Daoy (cell line): ENCODE results near the gene ANXA10. TPM values are rescaled to one million over a fixed set of nuclear protein-coding genes. Genes with fewer than 3 reads are reported as not detected.
"Not testable (repeated sequence)": the region's sequence is repeated elsewhere in the genome, so short reads cannot be mapped to it uniquely, and the experiment has no call there.

Experiments used
- DNase-seq: peaks from one replicate; pipeline ENCODE4 v3.0.0-alpha.2; 2015; ENCODE audit warnings: low read depth
- total RNA-seq: library from RNA; depleted of rRNA; stranded (reverse); fragments of >200 nt; shearing (Covaris generic); gene quantifications from 2 replicates; pipeline ENCODE4 v1.2.3, GENCODE V29; 2014; rRNA removed

Gene ANXA10
- 0.48 and 4.3 TPM in 2 replicates for total RNA-seq

GRCh38 chr4:168092176-168092712 lies at the start of gene ANXA10:
Gene ANXA10, plus strand, starts transcription at chr4:168092537. Its CDS starts 164 bp downstream, at chr4:168092701.
- DNase-seq: no peak

DNA sequence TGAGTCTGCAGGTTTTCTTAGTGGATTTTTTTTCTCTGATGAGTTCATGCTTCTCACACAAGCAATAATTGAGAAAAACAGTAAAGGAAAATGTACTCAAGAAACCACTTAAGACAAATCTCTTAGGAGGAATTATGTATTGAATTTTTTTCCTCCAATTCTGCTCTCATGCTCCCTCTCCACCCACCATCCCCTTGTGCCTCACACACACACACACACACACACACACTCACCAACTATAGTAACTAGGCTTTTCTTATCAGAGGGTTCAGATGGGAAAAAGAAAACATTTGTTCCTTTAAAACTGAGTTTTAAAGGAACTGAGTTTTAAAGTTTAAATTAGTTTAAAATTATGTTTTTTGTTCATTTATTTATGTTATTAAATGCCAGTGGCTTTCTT lies 47.0 kb upstream of the ANXA10 start:
- no peak for DNase-seq

- DNase-seq: no peak
These were observed 42.3 kb upstream of the ANXA10 start for GRCh38 chr4:168050002-168050401.

DNA sequence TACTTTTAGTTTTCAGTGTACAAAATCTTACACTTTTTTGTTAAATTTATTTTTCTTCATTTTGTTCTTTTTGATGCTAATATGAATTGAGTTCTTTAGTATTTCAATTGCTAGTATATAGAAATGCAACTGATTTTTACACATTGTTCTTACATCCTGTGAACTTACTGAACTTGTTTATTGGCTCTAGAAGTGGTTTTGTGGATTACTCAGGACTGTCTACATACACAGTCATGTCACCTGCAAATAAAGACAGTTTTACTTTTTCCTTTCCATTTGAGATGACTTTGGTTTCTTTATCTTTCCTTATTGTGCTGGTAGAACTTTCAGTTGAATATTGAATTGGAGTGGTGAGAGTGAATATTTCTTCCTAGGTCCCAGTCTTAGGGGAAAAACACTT lies 40.8 kb upstream of the ANXA10 start:
- no peak for DNase-seq

- DNase-seq: no peak
These were observed 34.9 kb upstream of the ANXA10 start for GRCh38 chr4:168057412-168057811.

- DNase-seq: no peak
These were observed 33.1 kb upstream of the ANXA10 start for GRCh38 chr4:168059251-168059650.

GRCh38 chr4:168063031-168063430 lies 29.3 kb upstream of the ANXA10 start:
- no peak for DNase-seq

- no peak for DNase-seq
These were observed 21.4 kb upstream of the ANXA10 start for GRCh38 chr4:168070903-168071302.

GRCh38 chr4:168071304-168071703 lies 21.0 kb upstream of the ANXA10 start:
- no peak for DNase-seq

DNA sequence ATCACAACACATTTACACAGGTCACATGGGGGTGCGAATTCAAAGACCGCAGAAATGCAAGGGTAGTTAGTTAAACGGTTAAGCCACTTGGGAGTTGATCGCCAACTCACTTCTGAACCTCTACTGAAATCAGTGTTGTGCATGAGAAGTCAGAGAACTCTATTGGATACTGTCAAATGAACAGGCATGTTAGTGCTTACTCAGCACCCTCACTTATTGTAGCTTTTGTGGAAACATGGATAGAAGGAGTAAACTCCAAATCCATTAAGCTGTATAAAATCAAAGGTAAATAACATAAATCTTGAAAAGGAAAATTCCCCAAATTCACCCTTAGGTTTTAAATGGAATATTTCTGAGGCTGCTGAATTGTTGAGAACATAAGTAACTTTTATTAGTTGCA lies 17.5 kb upstream of the ANXA10 start:
- no peak for DNase-seq

GRCh38 chr4:168076989-168077725 lies 15.2 kb upstream of the ANXA10 start:
- peak; percentile 38 for DNase-seq

GRCh38 chr4:168077726-168078239 lies 14.6 kb upstream of the ANXA10 start:
- no peak for DNase-seq

GRCh38 chr4:168082379-168082778 lies 10.0 kb upstream of the ANXA10 start:
- DNase-seq: no peak

GRCh38 chr4:168095776-168096406 lies 3.6 kb downstream of the ANXA10 start:
- peak; percentile 15 for DNase-seq

GRCh38 chr4:168096407-168096784 lies 4.1 kb downstream of the ANXA10 start:
- no peak for DNase-seq

DNA sequence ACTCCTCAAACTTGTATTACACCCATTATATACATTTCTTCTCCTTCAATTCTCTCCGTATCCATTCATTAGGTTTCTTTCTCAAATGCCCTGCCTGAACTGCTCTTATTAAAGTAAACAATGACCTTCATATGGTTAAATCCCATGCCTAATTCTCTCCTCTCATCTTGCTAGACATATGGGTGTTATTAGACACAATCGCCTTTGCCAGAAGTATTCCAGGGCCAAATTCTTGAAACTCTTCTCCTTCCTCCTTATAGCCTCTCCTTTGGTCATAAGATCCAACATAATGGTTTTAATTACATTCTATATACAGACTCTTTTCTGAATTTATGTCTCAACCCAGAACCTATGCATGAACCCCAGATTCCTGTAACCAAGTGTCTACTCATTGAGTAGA lies 4.8 kb downstream of the ANXA10 start:
- no peak for DNase-seq

- peak; percentile 15 for DNase-seq
These were observed 5.9 kb downstream of the ANXA10 start for GRCh38 chr4:168098248-168098717.

- no peak for DNase-seq
These were observed 6.9 kb downstream of the ANXA10 start for GRCh38 chr4:168099195-168099594.

- DNase-seq: no peak
These were observed 8.7 kb downstream of the ANXA10 start for GRCh38 chr4:168101026-168101425.

DNA sequence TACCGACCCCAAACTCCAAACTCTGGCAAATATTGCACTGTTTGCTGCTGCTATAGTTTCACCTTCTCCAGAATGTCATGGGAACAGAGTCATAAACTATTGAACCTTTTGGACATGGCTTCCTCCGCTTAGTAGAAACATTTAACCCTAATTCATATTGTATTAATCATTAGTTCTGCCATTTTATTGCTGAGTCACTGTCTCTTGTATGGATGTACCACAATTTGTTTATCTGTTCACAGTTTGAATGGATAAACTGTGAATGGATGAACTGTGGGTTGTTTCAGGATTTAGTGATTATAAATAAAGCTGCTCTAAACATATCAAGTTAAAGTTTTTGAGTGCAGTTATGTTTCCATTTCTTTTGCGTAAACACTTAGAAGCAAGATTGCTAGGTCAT lies 10.1 kb downstream of the ANXA10 start:
- no peak for DNase-seq

DNA sequence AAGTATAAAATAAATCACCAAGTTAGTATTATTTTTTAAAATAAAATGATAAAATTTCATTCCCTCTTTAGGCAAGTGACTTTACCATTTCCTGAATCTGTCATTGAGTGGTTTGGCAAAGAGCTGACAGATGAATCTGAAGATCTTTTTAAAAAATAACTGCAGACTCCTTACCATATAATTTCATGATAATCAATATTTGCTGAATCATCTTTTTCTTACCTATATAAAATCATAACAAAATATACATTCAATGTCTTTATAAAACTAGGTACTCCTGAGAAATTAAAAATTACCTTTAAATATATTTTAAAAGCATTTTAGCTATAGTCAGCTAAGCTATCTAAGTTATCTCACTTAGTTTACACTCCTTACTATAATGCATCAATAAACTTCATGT lies 17.2 kb downstream of the ANXA10 start:
- DNase-seq: no peak

- not testable (repeated sequence) for DNase-seq
These were observed 20.7 kb downstream of the ANXA10 start for GRCh38 chr4:168113059-168113458.

DNA sequence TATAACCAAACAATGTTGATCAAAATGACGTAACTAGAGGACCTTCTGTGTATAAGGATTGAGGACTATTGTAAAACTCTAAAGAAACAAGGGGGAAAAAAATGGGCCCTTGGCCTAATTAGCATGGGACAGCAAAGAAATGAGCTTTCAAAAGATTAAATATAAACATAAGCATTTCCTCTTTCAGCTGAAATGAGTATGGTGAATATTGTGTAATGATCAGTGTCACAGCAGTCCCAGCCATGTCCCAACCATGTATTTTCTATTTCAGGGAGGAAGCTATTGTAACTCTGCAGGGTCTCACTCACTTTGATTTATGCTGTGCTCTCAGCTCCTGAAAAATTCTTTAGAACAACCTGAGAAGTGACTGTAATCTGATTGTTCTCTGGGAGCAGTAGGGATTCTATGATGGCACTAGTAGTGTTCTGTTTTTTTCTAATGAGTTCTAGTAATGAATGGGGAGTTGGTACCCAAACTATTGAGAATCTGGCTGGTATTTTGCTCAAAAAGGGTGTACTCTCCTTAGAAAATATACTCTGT lies 25.8 kb downstream of the ANXA10 start:
- DNase-seq: no peak
